Panc1 (cell line): Measurements from ENCODE around the gene RNF114. TPM values are rescaled to one million over a fixed set of nuclear protein-coding genes. Genes with fewer than 3 reads are reported as not detected.

Experiments
- ATAC-seq: fragments of 200-7000 bp; cut with Tn5 transposase; 2 replicates; pipeline ENCODE4 v1.9.1; 2020; ENCODE audit warnings: mild to moderate bottlenecking, moderate library complexity
- BruUV-seq: library from RNA; stranded (reverse); fragments of 400-500 nt; replicated peaks from 2 replicates; lab custom pipeline; 2021; lab: Mats Ljungman, UMichigan
- CTCF ChIA-PET: fragments of 300-600 bp; sonication (Branson Sonifier 250); formaldehyde crosslinking; loops from one replicate; lab custom pipeline; 2022; ENCODE audit warnings: antibody characterized with exemption; lab: Charles Lee
- POLR2A ChIA-PET: fragments of 300-600 bp; sonication (Branson Sonifier 250); formaldehyde crosslinking; loops from one replicate; lab custom pipeline; 2022; ENCODE audit warnings: antibody characterized with exemption; lab: Charles Lee
- DNase-seq: peaks from one replicate; pipeline ENCODE4 v3.0.0-alpha.2; 2010; ENCODE audit warnings: low read depth, low spot score
- H3K27ac ChIP-seq: 2 replicates; pipeline ENCODE4 v1.5.1; 2011; ENCODE audit warnings: mild to moderate bottlenecking, low read length, inconsistent platforms
- H3K27me3 ChIP-seq: fragments of 200-500 bp; sonication (Bioruptor generic); 2 replicates; pipeline ENCODE4 v1.6.0; 2014; ENCODE audit warnings: low read length, inconsistent platforms; ENCODE audit not compliant: control insufficient read depth, insufficient read depth
- H3K36me3 ChIP-seq: fragments of 200-500 bp; sonication (Bioruptor generic); 2 replicates; pipeline ENCODE4 v1.5.1; 2014; ENCODE audit warnings: inconsistent platforms, mild to moderate bottlenecking, low read length, moderate library complexity; ENCODE audit not compliant: control insufficient read depth, insufficient read depth
- H3K4me1 ChIP-seq: 2 replicates; pipeline ENCODE4 v1.5.1; 2011; ENCODE audit warnings: inconsistent platforms, mild to moderate bottlenecking, low read length, moderate library complexity; ENCODE audit not compliant: control insufficient read depth, insufficient read depth
- H3K4me3 ChIP-seq, 2 experiments: 2 replicates each; pipeline ENCODE4 v1.5.1; 2011 to 2012; ENCODE audit warnings: low read depth in 2 of 2, low read length in 2 of 2, mild to moderate bottlenecking in 2 of 2, inconsistent platforms in 1 of 2, moderate library complexity in 1 of 2
- H3K9me3 ChIP-seq: fragments of 200-500 bp; sonication (Bioruptor generic); 2 replicates; pipeline ENCODE4 v1.5.1; 2014; ENCODE audit warnings: low read depth, mild to moderate bottlenecking, inconsistent platforms, low read length, moderate library complexity; ENCODE audit not compliant: control insufficient read depth, insufficient read depth
- POLR2AphosphoS5 ChIP-seq: IDR thresholded peaks from 2 replicates; pipeline ENCODE4 v1.6.1; 2012; ENCODE audit warnings: mild to moderate bottlenecking, low read depth, low read length, moderate library complexity
- SIN3A ChIP-seq: IDR thresholded peaks from 2 replicates; pipeline ENCODE4 v1.6.1; 2012; ENCODE audit warnings: low read depth, mild to moderate bottlenecking, low read length, moderate library complexity, borderline replicate concordance; ENCODE audit not compliant: insufficient read depth
- TCF7L2 ChIP-seq: IDR thresholded peaks from 2 replicates; pipeline ENCODE4 v1.6.1; 2011; ENCODE audit warnings: mild to moderate bottlenecking, low read depth, low read length, inconsistent platforms
- in situ Hi-C: cut with HindIII; loops from 2 replicates; pipeline ENCODE4 v1.10.0; 2016; ENCODE audit warnings: low sequenced_read_pairs, low pct_unique_long_range_greater_than_20kb
- intact Hi-C: fragments of 100-400 bp; cut with micrococcal nuclease; formaldehyde crosslinking; loops from one replicate; pipeline ENCODE4 v1.10.0; 2022; ENCODE audit not compliant: unreplicated experiment
- total RNA-seq: library from RNA; stranded (reverse); gene quantifications from one replicate; pipeline ENCODE4 v1.2.1, GENCODE V29; 2021; ENCODE audit not compliant: unreplicated experiment
- TF ChIP-seq, protein P1 (sequence below): fragments of 450-650 bp; IDR thresholded peaks from 2 replicates; pipeline ENCODE4 v1.5.1; 2017; ENCODE audit warnings: mild to moderate bottlenecking
- TF ChIP-seq, protein P2 (sequence below), 2 experiments: IDR thresholded peaks; 2 replicates each; pipeline ENCODE4 v1.6.1; 2011 to 2012; ENCODE audit warnings: low read depth in 2 of 2, control low read depth in 1 of 2, low read length in 1 of 2, mild to moderate bottlenecking in 1 of 2, moderate library complexity in 1 of 2; ENCODE audit not compliant: insufficient read depth in 1 of 2

Gene RNF114
- total RNA-seq, 1 experiment from 2014 or later: 70.0 TPM

DNA sequence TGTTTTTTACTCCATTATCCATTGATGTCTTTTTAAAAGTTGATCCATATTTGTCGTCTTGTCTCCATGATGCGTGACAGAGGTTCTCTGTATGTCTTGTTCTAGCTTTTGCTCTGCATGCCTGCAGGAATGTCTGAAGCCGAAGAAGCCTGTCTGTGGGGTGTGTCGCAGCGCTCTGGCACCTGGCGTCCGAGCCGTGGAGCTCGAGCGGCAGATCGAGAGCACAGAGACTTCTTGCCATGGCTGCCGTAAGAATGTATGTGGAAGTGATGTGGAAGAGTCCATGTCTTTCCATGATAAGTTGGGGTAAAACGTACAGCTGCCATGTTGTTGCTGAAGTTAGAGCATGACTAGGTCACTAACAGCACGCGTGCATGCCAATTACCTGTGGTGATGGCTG is 5.3 kb downstream of the RNF114 start:
- H3K36me3 ChIP-seq: peaks cover 16% of the 10 kb centered on the region
- ChIA-PET POLR2A (no interaction called here), CTCF (no interaction called here)
- DNase-seq: no peak
- H3K9me3 ChIP-seq: no peaks in the 10 kb centered on the region
- no peak overlapping the region for H3K27ac ChIP-seq
- no TSS peak for BruUV-seq
- no peak for ATAC-seq
- H3K27me3 ChIP-seq: no peaks in the 10 kb centered on the region
- no peak overlapping the region for H3K4me3 ChIP-seq
- in situ Hi-C loops: no loop called here
- H3K4me1 ChIP-seq: peaks cover 19% of the 10 kb centered on the region
- intact Hi-C loops: no loop called here
- no peak for TF ChIP-seq POLR2AphosphoS5
- TF ChIP-seq, protein P1, sequence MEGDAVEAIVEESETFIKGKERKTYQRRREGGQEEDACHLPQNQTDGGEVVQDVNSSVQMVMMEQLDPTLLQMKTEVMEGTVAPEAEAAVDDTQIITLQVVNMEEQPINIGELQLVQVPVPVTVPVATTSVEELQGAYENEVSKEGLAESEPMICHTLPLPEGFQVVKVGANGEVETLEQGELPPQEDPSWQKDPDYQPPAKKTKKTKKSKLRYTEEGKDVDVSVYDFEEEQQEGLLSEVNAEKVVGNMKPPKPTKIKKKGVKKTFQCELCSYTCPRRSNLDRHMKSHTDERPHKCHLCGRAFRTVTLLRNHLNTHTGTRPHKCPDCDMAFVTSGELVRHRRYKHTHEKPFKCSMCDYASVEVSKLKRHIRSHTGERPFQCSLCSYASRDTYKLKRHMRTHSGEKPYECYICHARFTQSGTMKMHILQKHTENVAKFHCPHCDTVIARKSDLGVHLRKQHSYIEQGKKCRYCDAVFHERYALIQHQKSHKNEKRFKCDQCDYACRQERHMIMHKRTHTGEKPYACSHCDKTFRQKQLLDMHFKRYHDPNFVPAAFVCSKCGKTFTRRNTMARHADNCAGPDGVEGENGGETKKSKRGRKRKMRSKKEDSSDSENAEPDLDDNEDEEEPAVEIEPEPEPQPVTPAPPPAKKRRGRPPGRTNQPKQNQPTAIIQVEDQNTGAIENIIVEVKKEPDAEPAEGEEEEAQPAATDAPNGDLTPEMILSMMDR: no peak
- TF ChIP-seq TCF7L2: no peak
- TF ChIP-seq, protein P2, sequence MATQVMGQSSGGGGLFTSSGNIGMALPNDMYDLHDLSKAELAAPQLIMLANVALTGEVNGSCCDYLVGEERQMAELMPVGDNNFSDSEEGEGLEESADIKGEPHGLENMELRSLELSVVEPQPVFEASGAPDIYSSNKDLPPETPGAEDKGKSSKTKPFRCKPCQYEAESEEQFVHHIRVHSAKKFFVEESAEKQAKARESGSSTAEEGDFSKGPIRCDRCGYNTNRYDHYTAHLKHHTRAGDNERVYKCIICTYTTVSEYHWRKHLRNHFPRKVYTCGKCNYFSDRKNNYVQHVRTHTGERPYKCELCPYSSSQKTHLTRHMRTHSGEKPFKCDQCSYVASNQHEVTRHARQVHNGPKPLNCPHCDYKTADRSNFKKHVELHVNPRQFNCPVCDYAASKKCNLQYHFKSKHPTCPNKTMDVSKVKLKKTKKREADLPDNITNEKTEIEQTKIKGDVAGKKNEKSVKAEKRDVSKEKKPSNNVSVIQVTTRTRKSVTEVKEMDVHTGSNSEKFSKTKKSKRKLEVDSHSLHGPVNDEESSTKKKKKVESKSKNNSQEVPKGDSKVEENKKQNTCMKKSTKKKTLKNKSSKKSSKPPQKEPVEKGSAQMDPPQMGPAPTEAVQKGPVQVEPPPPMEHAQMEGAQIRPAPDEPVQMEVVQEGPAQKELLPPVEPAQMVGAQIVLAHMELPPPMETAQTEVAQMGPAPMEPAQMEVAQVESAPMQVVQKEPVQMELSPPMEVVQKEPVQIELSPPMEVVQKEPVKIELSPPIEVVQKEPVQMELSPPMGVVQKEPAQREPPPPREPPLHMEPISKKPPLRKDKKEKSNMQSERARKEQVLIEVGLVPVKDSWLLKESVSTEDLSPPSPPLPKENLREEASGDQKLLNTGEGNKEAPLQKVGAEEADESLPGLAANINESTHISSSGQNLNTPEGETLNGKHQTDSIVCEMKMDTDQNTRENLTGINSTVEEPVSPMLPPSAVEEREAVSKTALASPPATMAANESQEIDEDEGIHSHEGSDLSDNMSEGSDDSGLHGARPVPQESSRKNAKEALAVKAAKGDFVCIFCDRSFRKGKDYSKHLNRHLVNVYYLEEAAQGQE (IDR thresholded peaks at IDR 0.05; ENCODE audit: insufficient read depth in 1 of 2, low read depth in 2 of 2, low read length in 1 of 2): no peak
- TF ChIP-seq SIN3A: no peak

DNA sequence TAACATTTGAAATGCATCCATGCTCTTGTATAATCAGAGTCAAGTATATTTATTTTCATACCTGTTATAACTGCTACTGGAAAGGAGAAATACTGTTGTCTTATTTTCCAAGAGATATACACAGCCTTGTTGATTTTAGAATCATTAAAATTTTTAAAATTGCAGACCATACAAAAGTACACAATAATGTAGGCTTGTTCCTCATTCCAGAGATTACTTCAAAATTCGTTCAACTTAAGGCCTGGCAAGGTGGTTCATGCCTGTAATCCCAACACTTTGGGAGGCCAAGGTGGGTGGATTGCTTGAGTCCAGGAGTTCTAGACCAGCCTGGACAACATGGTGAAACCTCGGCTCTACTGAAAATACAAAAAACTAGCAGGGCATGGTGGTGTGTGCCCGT is 6.1 kb downstream of the RNF114 start:
- in situ Hi-C loops: no loop called here
- Histone ChIP-seq H3K4me1 (peaks cover 19% of the 10 kb centered on the region), H3K27ac (no peak overlapping the region), H3K4me3 (no peak overlapping the region), H3K9me3 (no peaks in the 10 kb centered on the region), H3K27me3 (no peaks in the 10 kb centered on the region), H3K36me3 (peaks cover 14% of the 10 kb centered on the region; the same call in 1 of the 2 replicates)
- intact Hi-C loops: no loop called here
- ATAC-seq (no peak), DNase-seq (no peak)
- BruUV-seq: no TSS peak
- CTCF ChIA-PET: no interaction called here
- POLR2A ChIA-PET: no interaction called here
- TF ChIP-seq TCF7L2: no peak
- TF ChIP-seq, protein P2 (IDR thresholded peaks at IDR 0.05; ENCODE audit: insufficient read depth in 1 of 2, low read depth in 2 of 2, low read length in 1 of 2): no peak
- TF ChIP-seq, protein P1: no peak
- TF ChIP-seq POLR2AphosphoS5: no peak
- no peak for TF ChIP-seq SIN3A
